ENCODE measurements around the gene GLRX2.

DNA sequence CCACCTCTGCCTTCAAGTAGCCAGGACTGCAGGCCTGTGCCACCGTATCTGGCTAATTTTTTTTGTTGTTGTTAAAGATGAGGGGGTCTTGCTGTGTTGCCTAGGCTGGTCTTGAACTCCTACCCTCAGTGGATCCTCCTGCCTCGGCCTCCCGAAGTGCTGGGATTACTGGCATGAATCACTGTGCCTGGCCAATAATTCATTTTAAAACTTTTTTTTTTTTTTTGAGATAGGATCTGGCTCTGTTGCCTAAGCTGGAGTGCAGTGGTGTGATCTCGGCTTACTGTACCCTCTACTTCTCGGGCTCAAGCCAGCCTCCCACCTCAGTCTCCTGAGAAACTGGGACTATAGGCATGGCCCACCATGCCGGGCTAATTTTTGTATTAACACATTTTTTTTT, 20.2 kb upstream of the GLRX2 start:
- TF ChIP-seq, protein P1, sequence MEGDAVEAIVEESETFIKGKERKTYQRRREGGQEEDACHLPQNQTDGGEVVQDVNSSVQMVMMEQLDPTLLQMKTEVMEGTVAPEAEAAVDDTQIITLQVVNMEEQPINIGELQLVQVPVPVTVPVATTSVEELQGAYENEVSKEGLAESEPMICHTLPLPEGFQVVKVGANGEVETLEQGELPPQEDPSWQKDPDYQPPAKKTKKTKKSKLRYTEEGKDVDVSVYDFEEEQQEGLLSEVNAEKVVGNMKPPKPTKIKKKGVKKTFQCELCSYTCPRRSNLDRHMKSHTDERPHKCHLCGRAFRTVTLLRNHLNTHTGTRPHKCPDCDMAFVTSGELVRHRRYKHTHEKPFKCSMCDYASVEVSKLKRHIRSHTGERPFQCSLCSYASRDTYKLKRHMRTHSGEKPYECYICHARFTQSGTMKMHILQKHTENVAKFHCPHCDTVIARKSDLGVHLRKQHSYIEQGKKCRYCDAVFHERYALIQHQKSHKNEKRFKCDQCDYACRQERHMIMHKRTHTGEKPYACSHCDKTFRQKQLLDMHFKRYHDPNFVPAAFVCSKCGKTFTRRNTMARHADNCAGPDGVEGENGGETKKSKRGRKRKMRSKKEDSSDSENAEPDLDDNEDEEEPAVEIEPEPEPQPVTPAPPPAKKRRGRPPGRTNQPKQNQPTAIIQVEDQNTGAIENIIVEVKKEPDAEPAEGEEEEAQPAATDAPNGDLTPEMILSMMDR (IDR thresholded peaks at IDR 0.05 in 2 of 3, conservative IDR thresholded peaks at IDR 0.05 in 1 of 3; ENCODE audit: borderline replicate concordance in 1 of 3, insufficient read depth in 1 of 3, low read depth in 2 of 3, low read length in 2 of 3) = no peak
- no peak for TF ChIP-seq SRF (IDR thresholded peaks at IDR 0.05; ENCODE audit: low read depth)
- no peak for TF ChIP-seq RAD21 (IDR thresholded peaks at IDR 0.05; ENCODE audit: low read depth)
- no peak for TF ChIP-seq ZNF274 (IDR thresholded peaks at IDR 0.05; ENCODE audit: low read depth, low read length)
- no peak for TF ChIP-seq EZH2 (IDR thresholded peaks at IDR 0.05)
- TF ChIP-seq POLR2A (IDR thresholded peaks at IDR 0.05; ENCODE audit: borderline replicate concordance, extremely low read depth, insufficient read depth, insufficient read length) = no peak
- no peak for TF ChIP-seq SIN3A (IDR thresholded peaks at IDR 0.05; ENCODE audit: low read depth)

All from HCT116 (cell line).